Putamen (tissue), 1 donor: Measurements from ENCODE around the gene GOLPH3.

ENCODE experiments used
- DNase-seq: peaks from one replicate; pipeline ENCODE4 v3.0.0-alpha.2; 2016; ENCODE audit warnings: low spot score

GOLPH3 gene

DNA sequence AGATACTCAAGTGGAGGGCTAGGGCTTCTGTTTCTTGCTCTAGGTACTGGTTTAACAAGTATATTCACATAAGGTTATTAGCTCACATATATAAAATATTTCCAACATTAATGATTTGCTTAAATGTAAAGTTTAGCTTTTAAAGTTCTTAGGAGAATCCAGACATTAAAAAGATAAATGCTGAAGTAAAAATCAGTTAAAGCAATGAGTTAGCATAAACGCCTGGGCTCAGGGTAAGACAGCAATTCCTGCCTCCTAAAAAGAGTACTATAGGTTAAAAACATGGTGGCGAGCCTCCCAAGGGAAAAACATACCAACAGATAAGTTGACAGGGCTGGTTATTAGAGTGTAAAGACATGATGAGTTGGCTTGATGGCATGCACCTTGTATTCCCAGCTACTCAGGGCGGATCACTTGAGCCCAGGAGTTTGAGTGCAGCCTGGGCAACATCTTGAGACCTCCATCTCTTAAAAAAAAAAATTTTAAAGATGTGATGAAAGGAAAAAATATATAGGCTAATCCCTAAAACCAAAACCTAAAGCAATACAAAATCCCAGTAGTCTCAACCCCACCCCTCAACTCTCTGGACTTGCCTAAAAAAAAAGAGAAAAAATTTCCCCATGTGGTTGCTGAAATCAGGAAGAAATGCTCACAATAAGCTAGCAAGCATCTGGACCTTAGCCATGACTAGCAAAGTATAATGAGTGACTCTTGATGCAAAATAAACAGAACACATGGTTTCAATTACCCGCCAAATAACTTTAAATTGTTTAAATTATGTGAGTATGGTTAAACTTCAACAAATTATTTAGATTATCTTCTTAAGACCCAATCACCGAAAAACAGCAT, 3.6 kb downstream of the GOLPH3 start:
- no peak for DNase-seq

DNA sequence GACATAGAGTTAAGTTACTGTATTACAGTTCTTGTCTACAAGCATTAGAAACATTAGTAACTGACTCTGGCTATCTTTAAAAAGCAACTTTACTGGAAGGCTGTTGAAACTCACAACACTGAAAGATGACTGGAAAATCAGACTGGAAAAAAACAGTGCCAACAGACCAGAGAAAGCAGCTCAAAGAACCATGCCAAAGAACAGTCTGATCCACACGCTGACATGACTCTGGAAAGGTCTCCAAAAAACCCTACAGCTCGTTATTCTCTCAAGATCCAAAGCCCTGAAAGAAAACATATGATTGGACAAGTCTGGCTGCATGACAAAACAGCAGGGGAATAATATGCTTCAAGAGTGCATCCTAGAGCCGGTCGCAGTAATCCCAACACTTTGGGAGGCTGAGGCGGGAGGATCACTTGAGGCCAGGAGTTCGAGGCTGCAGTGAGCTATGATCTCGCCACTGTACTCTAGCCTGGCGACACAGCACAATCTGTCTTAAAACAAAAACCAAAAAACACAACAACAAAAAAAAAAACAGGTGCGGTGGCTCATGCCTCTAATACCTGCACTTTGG, 5.6 kb downstream of the GOLPH3 start:
- DNase-seq = no peak

DNA sequence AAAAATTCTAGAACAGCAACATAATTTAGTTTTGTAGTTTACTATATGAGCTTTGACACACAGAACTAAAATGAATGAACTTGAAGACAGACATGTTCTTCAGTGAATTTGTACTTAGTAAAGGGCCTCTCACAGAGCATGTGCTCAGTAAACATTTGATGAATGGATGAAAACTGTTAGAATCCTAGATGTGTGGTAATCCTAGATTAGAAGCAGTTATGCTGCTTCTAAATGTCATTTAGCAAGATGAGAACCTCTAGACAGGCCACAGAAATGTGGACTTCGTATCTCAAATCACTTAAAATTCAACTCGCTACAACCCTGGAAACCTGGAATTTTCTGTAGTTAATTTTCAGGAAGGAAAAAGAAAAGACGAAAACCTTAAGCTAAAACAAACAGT, 8.5 kb downstream of the GOLPH3 start:
- DNase-seq = no peak

DNA sequence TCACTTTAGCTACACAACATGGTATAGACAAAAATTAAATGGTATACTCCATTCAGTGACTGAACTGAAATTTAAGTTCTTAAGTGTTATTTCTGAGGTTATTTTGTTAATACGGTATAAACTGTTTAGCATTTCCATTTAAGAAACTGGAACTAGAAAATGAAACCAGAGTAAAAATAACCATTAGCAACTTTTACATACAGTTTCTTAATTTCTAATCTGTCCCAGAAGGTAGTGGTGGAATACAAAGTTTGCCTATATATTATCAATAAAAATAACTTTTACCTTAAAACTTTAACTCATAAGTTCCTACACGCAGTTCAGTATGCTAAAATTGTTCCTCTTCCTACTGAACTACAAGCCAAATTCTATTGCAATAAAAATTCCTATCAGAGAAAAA, 10.3 kb downstream of the GOLPH3 start:
- no peak for DNase-seq

DNA sequence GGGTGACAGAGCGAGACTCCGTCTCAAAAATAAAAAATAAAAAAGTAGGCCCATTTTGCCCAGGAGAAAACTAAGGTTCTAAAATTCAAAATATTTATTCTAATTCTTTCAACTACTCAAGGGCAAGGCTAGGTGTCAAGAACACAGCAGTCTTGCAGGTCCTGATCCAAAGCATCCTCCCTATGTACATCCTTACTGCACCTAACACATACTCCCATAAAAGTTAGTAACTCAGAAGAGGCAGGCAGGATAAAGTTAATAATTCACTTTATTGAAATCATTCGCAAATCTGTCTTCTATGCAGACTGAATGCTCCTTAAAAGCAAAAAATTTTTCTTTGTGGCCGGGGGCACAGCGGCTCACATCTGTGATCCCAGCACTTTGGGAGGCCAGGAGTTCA, 11.1 kb downstream of the GOLPH3 start:
- DNase-seq = no peak

DNA sequence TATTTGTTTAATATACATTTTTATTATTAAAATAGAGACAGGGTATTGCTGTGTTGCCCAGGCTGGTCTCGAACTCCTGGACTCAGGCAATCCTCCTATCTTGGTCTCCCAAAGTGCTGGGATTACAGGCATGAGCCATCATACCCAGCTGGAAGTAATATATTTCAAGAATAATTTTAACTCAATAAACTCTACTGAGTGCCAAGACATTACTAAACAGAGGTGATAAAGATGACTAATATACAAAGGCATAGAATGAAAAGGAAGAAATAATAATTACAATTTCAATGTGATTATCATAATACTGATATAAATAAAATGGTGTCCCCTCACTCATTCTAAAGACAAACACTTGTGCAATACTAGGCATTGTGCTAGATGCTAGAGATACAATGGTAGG, 13.9 kb downstream of the GOLPH3 start:
- no peak for DNase-seq

DNA sequence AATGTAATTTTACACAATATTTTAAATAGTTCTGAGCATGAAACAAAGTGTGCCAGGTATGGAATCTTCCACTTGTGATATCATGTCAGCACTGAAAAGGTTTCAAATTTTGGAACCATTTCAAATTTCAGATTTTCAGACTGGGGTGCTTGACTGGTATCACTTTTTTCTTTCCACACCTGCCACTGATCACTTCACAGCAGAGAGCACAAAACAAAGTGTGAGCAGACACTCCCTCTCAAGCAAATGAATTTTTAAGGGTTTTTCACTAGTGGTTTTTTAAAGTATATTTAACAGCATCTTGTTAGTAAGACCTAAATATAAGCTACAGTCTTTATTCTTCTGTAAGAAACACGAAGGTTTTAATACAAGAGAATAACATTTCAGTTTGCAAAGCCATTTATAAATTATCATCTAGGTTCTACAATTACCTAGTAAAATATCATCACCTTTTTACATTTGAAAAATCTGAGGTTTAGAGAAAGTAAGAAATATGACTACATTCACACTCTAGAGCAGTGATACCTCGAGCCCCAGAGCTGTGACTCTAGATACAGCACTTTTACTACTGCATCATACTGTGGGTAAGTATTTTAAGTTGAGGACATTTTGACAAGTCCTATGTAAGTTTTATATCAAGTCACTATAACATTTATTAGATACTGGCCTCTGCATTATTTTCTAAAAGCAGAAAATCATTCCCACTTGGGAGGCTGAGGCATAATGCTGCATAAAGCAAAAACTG, 14.6 kb downstream of the GOLPH3 start:
- DNase-seq = no peak

DNA sequence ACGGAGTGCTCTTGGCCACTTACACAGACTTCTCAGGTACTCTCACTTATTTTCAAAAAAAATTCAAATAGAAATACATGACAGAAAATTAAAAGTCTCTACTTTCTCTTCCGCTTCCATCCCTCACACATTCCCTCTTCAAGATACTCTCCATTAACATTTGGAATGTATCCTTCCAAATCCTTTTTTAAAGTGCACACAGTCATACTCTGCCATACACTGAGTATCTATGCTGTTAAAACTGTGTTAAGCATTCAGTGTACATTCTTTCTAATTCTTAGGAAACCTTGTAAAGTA, 15.5 kb downstream of the GOLPH3 start:
- no peak for DNase-seq

DNA sequence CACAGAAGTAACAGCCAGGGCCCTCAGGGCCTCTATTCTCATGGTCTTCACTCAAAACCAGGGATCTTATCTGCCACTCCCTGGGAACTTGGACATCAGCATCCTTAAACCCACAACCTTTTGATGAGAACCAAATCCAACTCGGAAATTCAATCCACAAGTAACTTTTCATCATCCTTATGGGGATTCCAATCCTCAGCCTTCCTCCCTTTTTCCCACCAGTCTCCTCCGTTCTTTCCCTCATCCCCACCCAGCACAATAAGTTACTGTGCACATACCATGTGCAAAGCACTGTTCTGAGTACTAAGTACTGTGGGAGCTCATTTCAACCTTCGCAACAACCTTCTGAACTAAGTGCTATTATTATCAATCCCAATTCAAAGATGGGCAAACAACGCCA, 17.0 kb downstream of the GOLPH3 start:
- no peak for DNase-seq

DNA sequence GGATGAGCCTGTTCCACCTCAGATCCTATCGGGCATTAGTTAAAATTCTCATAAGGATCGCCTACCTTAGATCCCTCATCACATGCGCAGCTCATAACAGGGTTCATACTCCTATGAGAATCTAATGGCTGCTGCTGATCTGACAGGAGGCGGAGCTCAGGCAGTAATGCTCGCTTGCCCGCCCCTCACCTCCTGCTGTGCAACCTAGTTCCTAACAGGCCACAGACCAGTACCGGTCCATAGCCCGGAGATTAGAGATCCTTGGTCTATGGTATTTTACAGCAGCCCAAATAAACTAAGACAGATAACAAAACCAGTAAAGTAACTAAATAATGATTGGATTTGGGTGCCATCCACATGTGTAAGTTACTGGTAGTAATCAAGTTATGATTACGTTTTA, 17.5 kb downstream of the GOLPH3 start:
- DNase-seq = no peak

DNA sequence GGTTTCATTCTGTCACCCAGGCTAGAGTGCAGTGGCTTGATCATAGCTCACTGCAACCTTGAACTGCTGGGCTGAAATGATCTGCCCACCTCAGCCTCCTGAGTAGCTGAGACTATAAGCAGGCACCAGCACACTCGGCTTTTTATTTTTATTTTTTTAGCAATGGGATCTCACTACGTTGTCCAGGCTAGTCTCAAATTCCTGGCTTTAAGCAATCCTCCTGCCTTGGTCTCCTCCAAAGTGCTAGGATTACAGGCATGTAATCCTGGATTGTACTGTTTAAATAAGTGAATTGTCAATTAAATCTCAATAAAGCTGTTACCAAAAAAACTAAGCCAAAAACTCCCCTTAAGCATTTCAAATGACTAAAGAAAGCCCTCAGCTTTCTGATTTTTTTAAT, 18.9 kb downstream of the GOLPH3 start:
- DNase-seq = no peak

DNA sequence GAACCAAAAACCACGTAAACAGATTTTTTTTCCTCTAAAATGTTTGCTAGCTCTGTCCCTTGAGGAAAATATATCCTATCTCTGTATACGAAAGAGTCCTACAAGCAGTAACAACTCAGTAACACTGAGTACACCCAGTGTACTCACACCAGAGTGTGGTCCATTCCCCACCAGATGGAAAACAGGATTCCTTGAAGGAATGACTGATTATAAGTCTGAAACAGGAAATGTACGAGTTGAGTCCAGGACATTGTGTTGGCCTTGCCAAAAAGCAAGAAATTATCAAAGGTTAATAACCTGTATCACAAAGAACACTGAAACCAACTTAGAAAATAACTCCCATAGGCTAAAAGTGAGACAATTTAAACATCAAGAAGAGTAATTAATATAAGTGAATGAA, 20.4 kb downstream of the GOLPH3 start:
- DNase-seq = no peak

DNA sequence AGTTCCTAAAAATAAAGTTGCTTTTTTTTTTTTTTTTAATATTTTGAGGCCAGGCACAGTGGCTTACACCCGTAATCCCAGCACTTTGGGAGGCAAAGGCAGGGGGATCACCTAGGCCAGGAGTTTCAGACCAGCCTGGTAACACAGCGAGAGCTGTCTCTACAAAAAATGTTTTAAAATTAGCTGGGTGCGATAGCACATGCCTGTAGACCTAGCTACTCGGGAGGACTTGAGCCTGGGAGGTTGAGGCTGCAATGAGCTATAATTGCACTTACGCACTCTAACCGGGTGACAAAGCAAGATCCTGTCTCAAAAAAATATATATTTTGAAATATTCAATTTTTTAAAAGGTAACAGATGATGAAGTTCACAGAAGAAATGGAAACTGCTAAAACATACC, 22.9 kb downstream of the GOLPH3 start:
- no peak for DNase-seq

DNA sequence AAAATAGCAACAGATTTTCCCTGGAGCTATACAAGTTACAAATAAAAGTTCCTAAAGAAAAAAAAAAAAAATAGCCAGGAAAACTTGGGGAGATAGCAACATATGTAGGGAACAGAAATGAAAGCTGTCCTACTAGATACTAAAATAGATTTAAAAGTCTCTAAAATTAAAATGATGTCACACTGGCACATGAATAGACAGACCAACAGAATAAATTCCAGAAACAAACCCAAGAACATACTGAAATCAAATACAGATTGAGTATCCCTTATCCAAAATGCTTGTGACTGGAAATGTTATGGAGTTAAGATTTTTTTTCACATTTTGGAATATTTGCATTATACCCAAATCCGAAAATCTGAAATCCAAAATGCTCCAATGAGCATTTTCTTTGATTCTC, 23.8 kb downstream of the GOLPH3 start:
- no peak for DNase-seq

DNA sequence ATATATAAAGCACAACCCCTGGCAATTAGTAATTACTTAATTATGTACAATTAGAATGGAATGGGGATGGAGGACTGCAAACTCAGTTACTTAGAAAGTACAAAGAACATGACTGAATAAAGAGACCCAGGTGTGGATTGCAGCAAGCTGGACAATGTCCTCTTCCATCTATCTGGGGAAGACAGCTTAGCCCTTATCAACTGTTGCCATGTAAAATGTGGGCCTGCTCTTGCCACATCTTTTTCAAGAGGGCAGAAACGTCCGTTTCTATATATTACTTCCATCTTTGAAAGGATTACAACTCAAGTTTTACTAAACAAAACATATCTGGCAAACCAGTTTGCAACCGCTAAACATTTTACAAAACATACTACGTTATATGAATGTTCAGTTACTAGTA, 26.2 kb downstream of the GOLPH3 start:
- DNase-seq = no peak

DNA sequence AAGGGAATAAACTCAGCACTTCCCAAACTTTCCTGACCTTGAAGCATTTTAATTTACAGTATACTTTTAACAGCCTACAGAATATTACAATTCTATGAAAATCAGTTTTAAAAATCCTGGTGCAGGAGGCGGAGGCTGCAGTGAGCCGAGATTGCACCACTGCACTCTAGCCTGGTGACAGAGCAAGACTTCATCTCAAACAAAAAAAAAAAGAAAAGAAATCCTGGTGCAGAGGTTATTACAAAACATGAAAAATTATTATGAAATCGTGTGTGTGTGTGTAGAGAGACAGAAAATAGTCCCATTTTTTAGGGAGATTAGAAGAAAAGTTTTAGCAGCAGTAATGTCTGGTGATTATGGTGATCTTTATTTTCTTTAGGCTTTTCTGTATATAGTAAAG, 26.9 kb downstream of the GOLPH3 start:
- DNase-seq = no peak

DNA sequence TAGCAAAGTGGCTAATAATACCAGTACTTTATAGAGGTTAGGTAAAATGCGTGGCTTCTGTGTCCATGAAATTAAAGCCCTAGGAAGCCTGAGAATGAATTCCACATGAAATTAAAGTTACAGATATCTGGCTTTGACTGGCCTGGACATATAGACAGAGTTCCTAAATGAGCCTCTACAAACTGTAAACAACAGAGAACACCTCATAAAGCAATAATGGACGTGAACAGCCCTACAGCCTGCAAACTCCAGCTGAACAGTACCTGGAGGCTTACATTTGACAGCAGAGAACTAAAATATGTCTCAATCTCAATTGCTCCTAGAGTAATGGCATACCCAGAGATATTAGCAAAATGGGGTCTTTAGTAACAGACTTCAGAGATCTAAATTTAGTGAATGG, 28.7 kb downstream of the GOLPH3 start:
- no peak for DNase-seq

DNA sequence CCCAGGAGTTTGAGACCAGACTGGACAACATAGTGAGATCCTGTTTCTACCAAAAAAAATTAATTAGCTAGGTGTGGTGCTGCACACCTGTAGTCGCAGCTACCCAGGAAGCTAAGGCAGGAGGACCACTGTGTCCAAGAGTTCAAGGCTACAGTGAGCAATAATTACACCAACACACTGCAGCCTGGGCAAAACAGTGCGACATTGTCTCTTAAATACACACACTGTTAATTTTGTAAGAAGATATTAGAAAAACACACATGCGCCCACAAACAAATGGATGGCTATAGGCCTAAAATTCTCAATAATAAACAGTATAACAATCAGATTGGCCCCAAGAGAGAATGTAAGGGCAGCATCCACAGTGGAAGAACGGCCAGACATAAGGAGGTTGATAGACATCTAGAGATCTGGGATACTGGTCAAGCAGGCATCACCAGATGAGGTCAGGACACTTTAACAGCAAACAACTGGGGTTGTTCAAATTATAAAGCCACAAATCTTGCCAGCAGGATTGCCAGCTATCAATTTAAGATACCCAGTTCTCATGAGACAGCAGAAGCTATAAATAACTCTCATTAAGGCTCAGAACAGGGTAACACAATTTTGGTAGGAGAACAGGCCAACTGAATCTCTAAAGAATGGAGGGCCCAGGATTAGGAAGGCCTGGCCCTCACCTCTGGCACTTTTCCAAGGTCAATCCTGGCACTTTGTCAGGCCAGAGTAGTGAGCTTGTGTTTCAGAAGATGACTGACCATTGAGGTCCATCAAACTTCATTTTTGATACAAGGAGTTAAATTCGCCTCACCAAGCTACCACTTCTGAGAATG, 29.5 kb downstream of the GOLPH3 start:
- DNase-seq = no peak

DNA sequence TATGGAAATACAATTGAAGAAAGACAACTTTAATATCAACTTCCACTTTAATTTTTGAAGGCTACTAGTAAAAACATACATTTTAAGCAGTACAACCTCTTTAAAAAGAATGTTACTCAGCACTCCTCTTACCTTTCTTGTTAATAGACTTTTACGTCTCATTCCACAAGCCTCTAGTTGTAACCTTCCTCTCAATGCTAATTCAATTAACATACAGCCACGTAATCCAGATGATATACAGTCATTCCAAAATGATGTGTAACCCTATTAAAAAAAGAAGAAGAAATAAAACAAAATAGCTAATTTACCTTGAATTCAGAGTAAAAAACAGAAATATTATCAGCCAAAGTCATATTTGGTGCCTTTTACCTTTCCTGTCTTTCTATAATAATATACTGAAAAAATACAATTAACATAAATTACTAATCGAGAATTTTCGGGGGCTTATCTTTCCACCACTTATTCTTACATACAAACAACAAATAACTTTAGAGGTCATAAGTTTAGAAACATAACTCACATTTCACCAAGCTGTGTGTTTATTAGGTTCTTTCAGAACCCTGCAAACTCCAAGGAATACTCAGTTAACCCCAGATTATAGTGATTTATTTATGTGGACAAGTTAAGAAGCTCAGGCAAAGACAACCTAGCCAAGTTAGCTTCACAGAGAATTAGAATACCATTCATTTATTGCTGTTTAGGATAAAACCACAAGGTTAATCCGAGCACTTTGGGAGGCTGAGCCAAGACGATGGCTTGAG, 30.3 kb downstream of the GOLPH3 start:
- no peak for DNase-seq

DNA sequence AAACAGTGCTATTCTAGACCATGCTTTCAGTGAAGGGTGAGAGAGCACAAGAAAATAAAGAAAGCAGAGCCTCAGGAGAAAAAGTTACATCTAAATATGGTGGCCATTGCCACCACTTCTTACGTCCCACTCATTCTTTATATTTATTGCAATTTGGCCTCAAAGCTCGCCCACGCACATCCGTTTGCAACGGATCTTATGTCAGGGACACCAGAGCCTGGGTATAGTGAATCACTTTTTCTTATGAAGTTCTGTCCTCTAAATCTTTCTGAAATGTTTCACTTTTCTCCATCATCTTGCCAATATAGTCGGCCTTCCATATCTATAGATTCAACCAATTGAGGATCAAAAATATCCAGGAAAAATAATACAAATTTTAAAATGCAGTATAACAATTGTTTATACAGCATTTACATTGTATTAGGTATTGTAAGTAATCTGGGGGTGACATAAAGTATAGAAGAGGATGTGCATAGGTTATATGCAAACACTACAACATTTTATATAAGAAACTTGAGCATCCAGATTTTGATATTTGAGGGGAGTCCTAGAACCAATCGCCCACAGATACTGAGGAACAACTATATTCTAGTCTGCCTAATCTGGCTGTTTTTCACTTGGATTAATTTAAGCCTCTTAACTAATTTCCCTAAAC, 35.2 kb downstream of the GOLPH3 start:
- DNase-seq = no peak

DNA sequence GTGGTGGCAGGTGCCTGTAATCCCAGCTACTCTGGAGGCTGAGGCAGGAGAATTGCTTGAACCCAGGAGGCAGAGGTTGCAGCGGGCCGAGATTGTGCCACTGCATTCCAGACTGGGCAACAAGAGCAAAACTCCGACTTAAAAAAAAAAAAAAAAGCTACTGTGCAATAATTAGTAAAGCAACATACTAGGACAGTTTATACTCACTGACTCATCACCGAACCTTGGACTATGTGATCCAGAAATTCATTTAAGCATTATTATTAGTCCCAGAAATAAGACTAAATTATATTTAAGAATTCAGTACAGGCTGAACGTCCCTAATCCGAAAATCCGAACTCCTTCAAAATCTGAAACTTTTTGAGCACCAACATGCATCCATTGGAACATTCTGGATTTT, 37.8 kb downstream of the GOLPH3 start:
- no peak for DNase-seq
